HepG2 (cell line): ENCODE results near the gene ADM5.

Experiments used
- CTCF ChIP-seq: sonication (generic); formaldehyde crosslinking; IDR thresholded peaks from 2 replicates; pipeline ENCODE4 v1.5.0; 2020; ENCODE audit warnings: mild to moderate bottlenecking, missing genetic modification reagents, moderate library complexity
- ETV6 ChIP-seq: sonication (generic); formaldehyde crosslinking; conservative IDR thresholded peaks from 2 replicates; pipeline ENCODE4 v1.4.0; 2020; ENCODE audit warnings: missing genetic modification reagents
- MAZ ChIP-seq, 2 experiments: sonication (generic) in 1 of 2; formaldehyde crosslinking in 1 of 2; IDR thresholded peaks; 2 replicates each; pipeline versions ENCODE4 v1.5.0 to v1.6.1; 2012 to 2020; ENCODE audit warnings: low read depth in 2 of 2, mild to moderate bottlenecking in 2 of 2, borderline replicate concordance in 1 of 2, improper control_type of control experiment in 1 of 2, low read length in 1 of 2, missing genetic modification reagents in 1 of 2, moderate library complexity in 1 of 2
- PATZ1 ChIP-seq: sonication (generic); formaldehyde crosslinking; IDR thresholded peaks from 2 replicates; pipeline ENCODE4 v1.4.0; 2020; ENCODE audit warnings: missing genetic modification reagents
- POLR2A ChIP-seq, 2 experiments: IDR thresholded peaks; 2 replicates each; pipeline ENCODE4 v1.6.1; 2011; ENCODE audit warnings: low read depth in 2 of 2, low read length in 2 of 2, mild to moderate bottlenecking in 1 of 2, moderate library complexity in 1 of 2; ENCODE audit not compliant: insufficient read depth in 1 of 2
- RAD51 ChIP-seq: fragments of 450-650 bp; IDR thresholded peaks from 2 replicates; pipeline ENCODE4 v1.6.1; 2016; ENCODE audit warnings: borderline replicate concordance
- REST ChIP-seq, 2 experiments: IDR thresholded peaks; 2 replicates each; pipeline ENCODE4 v1.6.1; 2011 to 2012; ENCODE audit warnings: low read length in 2 of 2, borderline replicate concordance in 1 of 2, low read depth in 1 of 2, mild to moderate bottlenecking in 1 of 2, moderate library complexity in 1 of 2
- TCF12 ChIP-seq, 2 experiments: fragments of 450-650 bp in 1 of 2; sonication (generic) in 1 of 2; formaldehyde crosslinking in 1 of 2; IDR thresholded peaks; 2 replicates each; pipeline versions ENCODE4 v1.6.1 to v1.8.0; 2017 to 2022; ENCODE audit warnings: antibody characterized with exemption in 1 of 2, mild to moderate bottlenecking in 1 of 2, missing genetic modification reagents in 1 of 2, moderate library complexity in 1 of 2
- ZBTB33 ChIP-seq: sonication (generic); formaldehyde crosslinking; IDR thresholded peaks from 2 replicates; pipeline ENCODE4 v1.4.0; 2020; ENCODE audit warnings: missing genetic modification reagents
- ZNF512 ChIP-seq: sonication (generic); formaldehyde crosslinking; IDR thresholded peaks from 2 replicates; pipeline ENCODE4 v1.4.0; 2020; ENCODE audit warnings: mild to moderate bottlenecking, missing genetic modification reagents

- no peak for TF ChIP-seq RAD51
- TF ChIP-seq ZBTB33 (CRISPR knock-in tag): peak; percentile 14; the same call in 1 of the 2 replicates
- TF ChIP-seq MAZ (IDR thresholded peaks at IDR 0.05; ENCODE audit: borderline replicate concordance, low read depth, low read length): peak; percentile 66; the same call in 1 of the 2 replicates
- TF ChIP-seq MAZ (CRISPR knock-in tag; IDR thresholded peaks at IDR 0.05; ENCODE audit: low read depth): peak; percentile 93
- TF ChIP-seq TCF12 (IDR thresholded peaks at IDR 0.05): no peak
- peak; percentile 14; the same call in 1 of the 2 replicates for TF ChIP-seq TCF12 (CRISPR knock-in tag; IDR thresholded peaks at IDR 0.05)
- no peak for TF ChIP-seq ETV6 (CRISPR knock-in tag)
- TF ChIP-seq ZNF512 (CRISPR knock-in tag): no peak
- TF ChIP-seq CTCF (CRISPR knock-in tag): no peak
- no peak for TF ChIP-seq REST (IDR thresholded peaks at IDR 0.05; ENCODE audit: borderline replicate concordance in 1 of 2, low read depth in 1 of 2, low read length in 2 of 2)
- peak; percentile 41; the same call in 1 of the 2 replicates for TF ChIP-seq PATZ1 (CRISPR knock-in tag)
- peak; percentile 81 to 92 for TF ChIP-seq POLR2A (IDR thresholded peaks at IDR 0.05; ENCODE audit: insufficient read depth in 1 of 2, low read depth in 2 of 2, low read length in 2 of 2)
Observed at GRCh38 chr19:49641688-49642491, 47.5 kb upstream of the ADM5 start, which contains the start of gene SCAF1.
